Left ventricle myocardium superior (tissue), 1 donor: Measurements from ENCODE around the gene CLDN19. TPM values are rescaled to one million over a fixed set of nuclear protein-coding genes. Genes with fewer than 3 reads are reported as not detected.

Experiments
- total RNA-seq: library from RNA; stranded (reverse); fragmentation: NEBNext Ultra II Directional; extraction: Animal tissue kit (Norgen Biotek cat#: 25700); gene quantifications from one replicate; pipeline ENCODE4 v1.2.1, GENCODE V29; 2021
- donor health status: DM: no; HTN: yes; CAD: no; lungs with severe emphysema.

CLDN19 gene
- total RNA-seq, 1 donor from 2014 or later: not detected

Other genes starting within 250 kb of the CLDN19 start
- 20.3 TPM for gene PPIH, start 81.8 kb downstream of the CLDN19 start, total RNA-seq
- 896 TPM for gene YBX1, start 57.8 kb downstream of the CLDN19 start, total RNA-seq
- gene P3H1, start 26.8 kb upstream of the CLDN19 start, total RNA-seq: 6.2 TPM
- gene C1orf50, start 27.0 kb upstream of the CLDN19 start, total RNA-seq: 10.4 TPM
- gene TMEM269, start 44.8 kb upstream of the CLDN19 start, total RNA-seq: not detected
- gene ERMAP, start 76.9 kb upstream of the CLDN19 start, total RNA-seq: 5.1 TPM
- 14.2 TPM for gene SVBP, start 77.2 kb upstream of the CLDN19 start, total RNA-seq
- 8.0 TPM for gene ZNF691, start 106.4 kb upstream of the CLDN19 start, total RNA-seq
- 38.5 TPM for gene SLC2A1, start 218.6 kb upstream of the CLDN19 start, total RNA-seq